ENCODE measurements around the gene KLHL2.

KLHL2 gene

DNA sequence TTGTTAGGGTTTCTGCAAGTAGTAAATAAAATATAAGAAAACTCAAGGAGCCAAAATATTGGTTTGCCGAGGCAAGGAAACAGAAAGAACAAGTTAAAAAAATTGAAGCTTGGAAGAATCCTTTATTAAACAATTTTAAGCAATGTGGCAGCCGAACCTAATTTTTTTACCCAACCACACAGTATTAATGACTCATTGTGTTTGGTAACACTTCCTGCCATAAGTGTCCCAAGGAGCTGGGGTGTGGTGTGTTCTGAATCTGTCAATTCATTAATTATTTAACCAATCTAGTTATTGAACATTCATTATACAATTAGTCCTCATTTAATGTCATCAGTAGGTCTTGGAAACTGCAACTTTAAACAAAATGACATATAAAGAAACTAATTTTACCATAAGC, 152.1 kb downstream of the KLHL2 start:
- CTCF ChIA-PET, result interaction anchor here (0.7 to 2.4 kb wide), 4 partner anchors 10 to 228 kb away, joined by 3 to 10 read pairs (median 6); no protein-coding TSS in a partner anchor

DNA sequence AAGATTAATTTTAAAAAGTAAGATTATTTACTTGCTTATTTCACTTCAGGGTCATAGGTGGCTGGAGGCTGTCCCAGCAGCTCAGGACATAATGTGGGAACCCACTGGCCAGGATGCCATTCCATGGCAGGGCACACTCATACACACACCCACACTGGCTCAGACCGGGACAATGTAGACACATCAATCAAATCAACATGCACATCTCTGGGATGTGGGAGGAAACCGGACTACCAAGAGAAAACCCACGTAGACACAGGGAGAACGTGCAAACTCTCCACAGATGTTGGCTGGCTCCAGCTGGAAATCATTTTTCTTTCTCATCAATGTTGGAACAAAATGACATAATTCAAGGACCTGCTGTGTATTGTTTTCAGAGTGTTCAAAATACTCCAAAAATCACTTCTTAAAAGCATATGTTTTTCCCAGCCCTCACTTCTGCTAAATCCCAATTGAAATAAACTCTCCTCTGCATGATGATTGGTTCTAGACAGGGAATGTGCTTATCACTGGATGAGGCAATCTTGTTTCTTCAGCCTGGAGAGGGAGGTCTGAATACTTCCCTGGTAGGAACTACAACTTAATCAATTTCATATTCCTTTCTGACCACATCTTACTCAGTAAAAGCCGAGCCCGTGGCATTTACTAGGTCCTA, 152.8 kb downstream of the KLHL2 start:
- POLR2A ChIA-PET, result no interaction called here
- no peak for DNase-seq (ENCODE audit: extremely low spot score)
- CTCF ChIA-PET, result interaction anchor here (0.7 to 2.4 kb wide), 4 partner anchors 10 to 229 kb away, joined by 3 to 10 read pairs (median 6); no protein-coding TSS in a partner anchor

More for the DNA sequence above, 152.1 kb downstream of the KLHL2 start:
- POLR2A ChIA-PET, result no interaction called here
- TF ChIP-seq, protein P1, sequence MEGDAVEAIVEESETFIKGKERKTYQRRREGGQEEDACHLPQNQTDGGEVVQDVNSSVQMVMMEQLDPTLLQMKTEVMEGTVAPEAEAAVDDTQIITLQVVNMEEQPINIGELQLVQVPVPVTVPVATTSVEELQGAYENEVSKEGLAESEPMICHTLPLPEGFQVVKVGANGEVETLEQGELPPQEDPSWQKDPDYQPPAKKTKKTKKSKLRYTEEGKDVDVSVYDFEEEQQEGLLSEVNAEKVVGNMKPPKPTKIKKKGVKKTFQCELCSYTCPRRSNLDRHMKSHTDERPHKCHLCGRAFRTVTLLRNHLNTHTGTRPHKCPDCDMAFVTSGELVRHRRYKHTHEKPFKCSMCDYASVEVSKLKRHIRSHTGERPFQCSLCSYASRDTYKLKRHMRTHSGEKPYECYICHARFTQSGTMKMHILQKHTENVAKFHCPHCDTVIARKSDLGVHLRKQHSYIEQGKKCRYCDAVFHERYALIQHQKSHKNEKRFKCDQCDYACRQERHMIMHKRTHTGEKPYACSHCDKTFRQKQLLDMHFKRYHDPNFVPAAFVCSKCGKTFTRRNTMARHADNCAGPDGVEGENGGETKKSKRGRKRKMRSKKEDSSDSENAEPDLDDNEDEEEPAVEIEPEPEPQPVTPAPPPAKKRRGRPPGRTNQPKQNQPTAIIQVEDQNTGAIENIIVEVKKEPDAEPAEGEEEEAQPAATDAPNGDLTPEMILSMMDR (IDR thresholded peaks at IDR 0.05; ENCODE audit: control extremely low read depth, extremely low read depth, low read depth, missing control alignments), result no peak
- DNase-seq (ENCODE audit: extremely low spot score), result no peak

DNA sequence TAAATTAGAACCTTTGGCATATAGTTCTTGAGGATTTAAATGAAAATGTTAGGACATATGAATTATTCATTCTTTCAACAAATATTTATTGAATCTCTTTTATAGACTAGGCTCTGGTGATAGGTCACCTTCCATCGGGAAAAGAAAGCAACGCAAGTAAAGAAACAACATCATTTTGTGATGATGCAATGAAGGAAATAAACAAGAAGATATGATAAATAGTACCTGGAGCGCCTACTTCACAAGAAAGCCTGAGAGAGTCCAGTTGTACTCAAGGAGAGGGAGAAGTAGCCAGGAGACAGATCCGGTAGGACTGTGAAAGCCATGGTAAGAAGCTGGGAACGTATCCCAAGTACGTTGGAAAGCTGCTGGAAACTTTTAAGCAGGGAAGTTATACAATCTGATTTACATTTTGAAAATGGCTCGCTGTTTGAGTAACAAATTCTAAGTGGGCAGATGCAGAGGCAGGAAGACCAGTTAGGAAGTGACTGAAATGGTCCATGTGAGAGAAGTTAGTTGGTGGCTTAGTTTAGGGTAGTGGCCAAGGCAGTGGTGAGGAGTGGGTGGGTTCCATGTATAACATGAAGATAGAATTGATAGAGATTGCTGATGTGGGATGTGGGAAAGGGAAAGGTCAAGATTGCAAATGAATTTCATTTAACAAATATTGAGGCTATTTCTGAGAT, 153.8 kb downstream of the KLHL2 start:
- DNase-seq (ENCODE audit: extremely low spot score), result no peak
- ChIA-PET POLR2A (no interaction called here), CTCF (interaction anchor here (1.1 kb wide), 1 partner anchor 10 kb away, joined by 3 read pairs; no protein-coding TSS in a partner anchor)
- TF ChIP-seq, protein P1 (IDR thresholded peaks at IDR 0.05; ENCODE audit: control extremely low read depth, extremely low read depth, low read depth, missing control alignments), result no peak

More for the DNA sequence above, 152.8 kb downstream of the KLHL2 start:
- TF ChIP-seq, protein P1 (IDR thresholded peaks at IDR 0.05; ENCODE audit: control extremely low read depth, extremely low read depth, low read depth, missing control alignments), result no peak

DNA sequence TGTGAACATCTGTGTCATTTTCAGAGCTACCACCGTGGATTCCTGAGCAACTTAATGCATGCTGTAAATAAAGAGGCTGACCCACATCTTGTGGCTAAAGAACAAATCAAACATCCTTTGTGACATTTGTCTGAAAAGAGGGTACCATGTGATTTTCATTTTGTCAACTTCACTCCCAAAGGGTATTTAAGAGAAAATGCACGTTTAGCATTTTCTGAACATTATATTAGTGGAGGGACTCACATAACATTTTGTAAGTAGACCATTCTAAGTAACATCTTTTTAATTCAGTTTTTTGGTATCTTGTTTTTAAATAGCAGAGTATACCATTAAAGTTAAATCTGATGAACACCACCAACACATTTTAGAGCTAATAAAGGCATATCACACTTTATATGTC, 154.4 kb downstream of the KLHL2 start:
- DNase-seq (ENCODE audit: extremely low spot score), result no peak
- ChIA-PET CTCF (interaction anchor here (1.1 kb wide), 1 partner anchor 11 kb away, joined by 3 read pairs; no protein-coding TSS in a partner anchor), POLR2A (no interaction called here)
- TF ChIP-seq, protein P1 (IDR thresholded peaks at IDR 0.05; ENCODE audit: control extremely low read depth, extremely low read depth, low read depth, missing control alignments), result no peak

DNA sequence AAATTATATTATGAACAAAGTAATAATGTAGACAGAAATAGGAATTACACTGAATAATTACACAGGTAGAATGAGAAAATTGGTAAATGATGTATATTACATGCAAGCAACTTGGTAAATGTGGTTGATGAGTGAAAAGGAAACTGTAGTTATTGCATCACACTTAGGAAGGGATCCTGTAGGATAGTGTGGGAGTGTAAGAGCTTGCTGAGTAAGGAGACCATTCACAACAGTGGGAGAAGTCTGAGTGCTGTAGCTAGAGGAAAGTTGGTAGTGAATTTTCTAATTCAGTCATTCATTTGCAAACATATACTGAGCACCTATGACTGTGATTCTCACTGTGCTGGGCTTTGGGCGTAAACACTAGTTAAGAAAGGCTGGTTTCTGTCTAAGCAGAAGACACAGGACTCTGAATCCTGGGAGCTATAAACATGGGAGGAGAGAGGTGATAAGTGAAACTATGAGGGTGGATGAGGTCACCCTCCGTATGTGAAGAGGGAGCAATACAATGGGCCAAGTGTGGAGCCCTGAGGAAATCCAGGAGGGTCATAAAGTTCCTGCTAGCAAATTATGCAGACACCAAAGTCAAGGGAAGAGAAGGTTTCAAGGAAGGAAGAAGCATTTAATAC, 157.2 kb downstream of the KLHL2 start:
- ChIA-PET CTCF (interaction anchor here (0.7 to 2.5 kb wide), 3 partner anchors 10 to 234 kb away, joined by 3 to 7 read pairs (median 5); no protein-coding TSS in a partner anchor), POLR2A (no interaction called here)
- TF ChIP-seq, protein P1 (IDR thresholded peaks at IDR 0.05; ENCODE audit: control extremely low read depth, extremely low read depth, low read depth, missing control alignments), result no peak
- DNase-seq (ENCODE audit: extremely low spot score), result no peak

DNA sequence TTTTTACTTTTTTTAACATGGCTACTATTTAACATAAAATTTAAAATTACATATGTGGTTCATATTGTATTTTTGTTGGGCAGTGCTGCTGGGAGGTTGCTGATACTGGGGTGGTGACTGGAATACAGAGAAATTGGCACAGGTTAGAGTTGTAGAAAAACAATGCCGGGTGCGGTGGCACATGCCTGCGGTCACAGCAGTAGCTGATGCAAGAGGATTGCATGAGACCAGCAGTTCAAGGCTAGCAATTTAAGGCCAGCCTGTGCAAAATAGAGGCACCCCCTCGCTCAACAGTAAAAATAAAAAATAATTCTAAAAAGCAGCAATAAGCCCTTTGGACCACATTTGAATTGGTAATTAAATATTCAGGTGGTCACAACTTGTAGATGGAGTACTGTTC, 159.7 kb downstream of the KLHL2 start:
- TF ChIP-seq, protein P1 (IDR thresholded peaks at IDR 0.05; ENCODE audit: control extremely low read depth, extremely low read depth, low read depth, missing control alignments), result no peak
- no peak for DNase-seq (ENCODE audit: extremely low spot score)
- ChIA-PET POLR2A (no interaction called here), CTCF (no interaction called here)

Measured in GM10248 (cell line).